IMR-90 (cell line): ENCODE results near the gene RAP1GAP2. TPM values are rescaled to one million over a fixed set of nuclear protein-coding genes. Genes with fewer than 3 reads are reported as not detected.

Experiments
- ATAC-seq: fragments of 200-7000 bp; cut with Tn5 transposase; 2 replicates; pipeline ENCODE4 v1.9.1; 2020; ENCODE audit warnings: low read depth, mild to moderate bottlenecking, moderate library complexity
- BruUV-seq: library from RNA; stranded (reverse); fragments of 400-500 nt; replicated peaks from 2 replicates; lab custom pipeline; 2021; lab: Mats Ljungman, UMichigan
- CTCF ChIA-PET: fragments of 300-600 bp; formaldehyde crosslinking; extraction: SDS; loops from one replicate; lab custom pipeline; 2021; ENCODE audit warnings: antibody characterized with exemption; lab: Yijun Ruan, JAX
- POLR2A ChIA-PET: fragments of 300-600 bp; sonication (Branson Sonifier 250); formaldehyde crosslinking; loops from one replicate; lab custom pipeline; 2022; ENCODE audit warnings: antibody characterized with exemption; ENCODE audit not compliant: unreplicated experiment; lab: Charles Lee
- DNase-seq: peaks from one replicate; pipeline ENCODE4 v3.0.0; 2013
- H2AFZ ChIP-seq: replicated peaks from 2 replicates; pipeline ENCODE3; 2013; ENCODE audit warnings: low read length, mild to moderate bottlenecking; ENCODE audit not compliant: poor library complexity
- H2AK5ac ChIP-seq: 2 replicates; pipeline ENCODE4 v1.6.1; 2013; ENCODE audit warnings: low read depth, low read length, inconsistent platforms
- H2AK9ac ChIP-seq: replicated peaks from 2 replicates; pipeline ENCODE3; 2013; ENCODE audit warnings: mild to moderate bottlenecking, low read depth, low read length, moderate library complexity; ENCODE audit not compliant: poor library complexity
- H2BK120ac ChIP-seq: 2 replicates; pipeline ENCODE4 v1.6.1; 2013; ENCODE audit warnings: low read depth, low read length, inconsistent platforms
- H2BK15ac ChIP-seq: 3 replicates; pipeline ENCODE4 v1.6.1; 2013; ENCODE audit warnings: low read depth, low read length, inconsistent platforms
- H2BK20ac ChIP-seq: 2 replicates; pipeline ENCODE4 v1.6.1; 2013; ENCODE audit warnings: low read depth, mild to moderate bottlenecking, inconsistent platforms, low read length, moderate library complexity
- H2BK5ac ChIP-seq: 2 replicates; pipeline ENCODE4 v1.6.1; 2013; ENCODE audit warnings: mild to moderate bottlenecking, low read depth, low read length, inconsistent platforms; ENCODE audit not compliant: poor library complexity, severe bottlenecking
- H3K14ac ChIP-seq: replicated peaks from 2 replicates; pipeline ENCODE4 v1.6.1; 2013; ENCODE audit warnings: low read depth, low read length, inconsistent platforms
- H3K18ac ChIP-seq: 2 replicates; pipeline ENCODE4 v1.6.1; 2013; ENCODE audit warnings: low read depth, low read length, control low read depth
- H3K23ac ChIP-seq: 2 replicates; pipeline ENCODE4 v1.6.1; 2013; ENCODE audit warnings: low read depth, low read length, inconsistent platforms
- H3K27ac ChIP-seq: 2 replicates; pipeline ENCODE4 v1.5.1; 2013; ENCODE audit warnings: mild to moderate bottlenecking, control low read depth, low read length; ENCODE audit not compliant: insufficient read depth
- H3K27me3 ChIP-seq: 2 replicates; pipeline ENCODE4 v1.6.1; 2013; ENCODE audit warnings: low read length; ENCODE audit not compliant: control insufficient read depth, insufficient read depth
- H3K36me3 ChIP-seq: 2 replicates; pipeline ENCODE4 v1.6.1; 2013; ENCODE audit warnings: low read length, mixed read lengths; ENCODE audit not compliant: control insufficient read depth, insufficient read depth
- H3K4ac ChIP-seq: 2 replicates; pipeline ENCODE4 v1.6.1; 2013; ENCODE audit warnings: low read depth, low read length, inconsistent platforms
- H3K4me1 ChIP-seq: 2 replicates; pipeline ENCODE4 v1.6.1; 2013; ENCODE audit warnings: low read length, mixed read lengths; ENCODE audit not compliant: control insufficient read depth, insufficient read depth
- H3K4me2 ChIP-seq: 2 replicates; pipeline ENCODE4 v1.6.1; 2013; ENCODE audit warnings: low read depth, mild to moderate bottlenecking, control low read depth, low read length, moderate library complexity
- H3K4me3 ChIP-seq: 2 replicates; pipeline ENCODE4 v1.5.1; 2013; ENCODE audit warnings: low read depth, mild to moderate bottlenecking, control low read depth, low read length, moderate library complexity; ENCODE audit not compliant: insufficient read depth
- H3K56ac ChIP-seq: 2 replicates; pipeline ENCODE4 v1.6.1; 2013; ENCODE audit warnings: low read length, inconsistent platforms; ENCODE audit not compliant: insufficient read depth; ENCODE audit errors: extremely low read depth
- H3K79me1 ChIP-seq, 2 experiments: 2 replicates each; pipeline ENCODE4 v1.6.1; 2013; ENCODE audit warnings: low read length in 2 of 2, inconsistent platforms in 1 of 2, low read depth in 1 of 2
- H3K9ac ChIP-seq: 2 replicates; pipeline ENCODE4 v1.6.1; 2013; ENCODE audit warnings: low read depth, low read length, control low read depth
- H3K9me1 ChIP-seq: 2 replicates; pipeline ENCODE4 v1.6.1; 2013; ENCODE audit warnings: low read length, inconsistent platforms; ENCODE audit not compliant: insufficient read depth
- H3K9me3 ChIP-seq: 2 replicates; pipeline ENCODE4 v1.6.1; 2013; ENCODE audit warnings: low read length; ENCODE audit not compliant: control insufficient read depth, insufficient read depth
- H4K20me1 ChIP-seq: 2 replicates; pipeline ENCODE4 v1.6.1; 2013; ENCODE audit warnings: low read length, inconsistent platforms; ENCODE audit not compliant: insufficient read depth
- H4K5ac ChIP-seq: 2 replicates; pipeline ENCODE4 v1.6.1; 2013; ENCODE audit warnings: mild to moderate bottlenecking, low read depth, low read length, control low read depth
- H4K8ac ChIP-seq, 2 experiments: 2 replicates each; pipeline ENCODE4 v1.6.1; 2013; ENCODE audit warnings: low read depth in 2 of 2, low read length in 2 of 2, control low read depth in 1 of 2, inconsistent platforms in 1 of 2
- H4K91ac ChIP-seq: 2 replicates; pipeline ENCODE4 v1.6.1; 2013; ENCODE audit warnings: low read depth, low read length, inconsistent platforms; ENCODE audit not compliant: insufficient read depth
- CEBPB ChIP-seq: IDR thresholded peaks from 2 replicates; pipeline ENCODE4 v1.6.1; 2012; ENCODE audit warnings: low read depth, low read length, improper control_type of control experiment
- FOS ChIP-seq: fragments of 150-350 bp; IDR thresholded peaks from 2 replicates; pipeline ENCODE4 v1.6.1; 2016; ENCODE audit warnings: low read depth, low read length
- MAFK ChIP-seq: IDR thresholded peaks from 2 replicates; pipeline ENCODE4 v1.6.1; 2012; ENCODE audit warnings: low read depth, low read length, improper control_type of control experiment
- MXI1 ChIP-seq: IDR thresholded peaks from 2 replicates; pipeline ENCODE4 v1.6.1; 2012; ENCODE audit warnings: low read depth, mild to moderate bottlenecking, low read length, moderate library complexity, borderline replicate concordance
- NFE2L2 ChIP-seq: fragments of 150-350 bp; IDR thresholded peaks from 2 replicates; pipeline ENCODE4 v1.6.1; 2016; ENCODE audit warnings: low read depth, mild to moderate bottlenecking, low read length
- RAD21 ChIP-seq: IDR thresholded peaks from 2 replicates; pipeline ENCODE4 v1.6.1; 2012; ENCODE audit warnings: low read length, improper control_type of control experiment
- SMC3 ChIP-seq: fragments of 150-350 bp; IDR thresholded peaks from 2 replicates; pipeline ENCODE4 v1.6.1; 2016; ENCODE audit warnings: low read depth, mild to moderate bottlenecking, antibody characterized with exemption, low read length, moderate library complexity
- WGBS, 2 experiments: methylation state at CpG; one replicate each; pipeline versions ENCODE4 v1.1.5 to v1.1.7; 2013; ENCODE audit warnings: missing lambda C conversion rate in 2 of 2; ENCODE audit not compliant: insufficient read length in 1 of 2; ENCODE audit errors: extremely low coverage in 2 of 2; 5-methylcytosine and 5-hydroxymethylcytosine counted together
- dilution Hi-C: fragments of 300-500 bp; cut with HindIII; formaldehyde crosslinking; loops from one replicate; pipeline ENCODE4 v1.14.3; 2018; ENCODE audit warnings: low sequenced_read_pairs; ENCODE audit not compliant: unreplicated experiment
- in situ Hi-C: fragments of 300-500 bp; cut with MboI; formaldehyde crosslinking; loops from 3 replicates; pipeline ENCODE4 v1.14.3; 2019; ENCODE audit warnings: low sequenced_read_pairs, inconsistent platforms, mixed read lengths
- intact Hi-C: fragments of 100-400 bp; cut with micrococcal nuclease; formaldehyde crosslinking; loops from 2 replicates; pipeline ENCODE4 v1.10.0; 2022
- polyA plus RNA-seq, 3 experiments: library from polyadenylated mRNA; depleted of rRNA; stranded (reverse); fragments of >200 nt; gene quantifications; 2 replicates each; pipeline ENCODE4 v1.2.3, GENCODE V29; 2012; ENCODE audit warnings: low replicate concordance in 1 of 3
- total RNA-seq: library from RNA; depleted of rRNA; stranded (reverse); fragments of >200 nt; gene quantifications from 2 replicates; pipeline ENCODE4 v1.2.3, GENCODE V29; 2012

Gene RAP1GAP2
- total and polyA plus RNA-seq, 2 of the 4 experiments (the other 2 are of a cell fraction), result 5.7 to 7.5 TPM

GRCh38 chr17:2795441-2796163 lies 636 bp upstream of the RAP1GAP2 start:
- Histone ChIP-seq H2BK120ac (no peak overlapping the region), H3K23ac (no peak overlapping the region), H4K91ac (no peak overlapping the region), H4K20me1 (no peaks in the 10 kb centered on the region; the same call in 1 of the 2 replicates), H3K4ac (no peak overlapping the region), H4K8ac (no peak overlapping the region), H3K14ac (no peak overlapping the region), H2BK15ac (no peak overlapping the region), H2AK9ac (no peak overlapping the region), H2AK5ac (no peak overlapping the region), H3K4me2 (no peak overlapping the region), H2BK5ac (no peak overlapping the region), H3K36me3 (no peaks in the 10 kb centered on the region), H3K79me1 (no peaks in the 10 kb centered on the region), H3K56ac (no peak overlapping the region), H3K4me3 (no peak overlapping the region), H3K9me1 (no peaks in the 10 kb centered on the region), H3K18ac (no peak overlapping the region), H2AFZ (no peak overlapping the region), H3K27ac (no peak overlapping the region), H3K27me3 (peaks cover 22% of the 10 kb centered on the region), H3K9me3 (no peaks in the 10 kb centered on the region), H2BK20ac (no peak overlapping the region), H3K4me1 (no peaks in the 10 kb centered on the region), H4K5ac (no peak overlapping the region), H3K9ac (no peak overlapping the region)
- ATAC-seq (no peak), DNase-seq (no peak)
- 78% methylated on average over 15 of the region's 28 CpGs; no CpG with 5 or more reads in 1 of the 2 experiments for WGBS, 2 experiments
- POLR2A ChIA-PET, result no interaction called here
- in situ Hi-C loops, result no loop called here
- dilution Hi-C loops, result no loop called here
- CTCF ChIA-PET, result no interaction called here
- TF ChIP-seq MAFK, result no peak
- TF ChIP-seq RAD21, result no peak
- TF ChIP-seq CEBPB, result no peak
- no peak for TF ChIP-seq NFE2L2
- no peak for TF ChIP-seq SMC3
- TF ChIP-seq MXI1, result no peak
- no peak for TF ChIP-seq FOS
- no TSS peak for BruUV-seq
- intact Hi-C loops, result no loop called here
